ENCODE data around the gene PHLDA2. TPM values are rescaled to one million over a fixed set of nuclear protein-coding genes. Genes with fewer than 3 reads are reported as not detected.

PHLDA2 gene
- total and polyA plus RNA-seq, 2 donors: 0.14 to 2.8 TPM

- peak in 1 of 9 donors; percentile 34 for DNase-seq (ENCODE audit: low read depth in 6 of 9, low spot score in 9 of 9)
- 1% methylated on average over 119 of the region's 119 CpGs for WGBS
- H3K4me1 ChIP-seq (ENCODE audit: control insufficient read depth in 2 of 2, insufficient read depth in 2 of 2, low read length in 2 of 2): peaks cover 14 to 59% of the 10 kb centered on the region in 2 donors
- H3K36me3 ChIP-seq (ENCODE audit: control insufficient read depth in 2 of 2, insufficient read depth in 2 of 2, low read length in 1 of 2): no peaks in the 10 kb centered on the region
- peaks cover 45 to 47% of the 10 kb centered on the region in 2 donors for H3K27me3 ChIP-seq (ENCODE audit: control insufficient read depth in 2 of 2, insufficient read depth in 1 of 2, low read length in 1 of 2)
- peak overlapping the region; percentile 35 to 53 for H3K4me3 ChIP-seq (ENCODE audit: low read length in 2 of 2)
- H3K9me3 ChIP-seq (ENCODE audit: control insufficient read depth in 2 of 2, insufficient read depth in 1 of 2, low read length in 1 of 2): peaks cover 1 to 5% of the 10 kb centered on the region in 2 donors
- H3K27ac ChIP-seq (ENCODE audit: low read depth in 1 of 2, low read length in 1 of 2): peak overlapping the region in 1 of 2 donors; percentile 31
Measured at GRCh38 chr11:2883979-2884815, 45.0 kb downstream of the PHLDA2 start.

GRCh38 chr11:2883640-2883978, 45.6 kb downstream of the PHLDA2 start:
- H3K4me1 ChIP-seq (ENCODE audit: control insufficient read depth in 2 of 2, insufficient read depth in 2 of 2, low read length in 2 of 2): peaks cover 14 to 59% of the 10 kb centered on the region in 2 donors
- peaks cover 1 to 7% of the 10 kb centered on the region in 2 donors for H3K9me3 ChIP-seq (ENCODE audit: control insufficient read depth in 2 of 2, insufficient read depth in 1 of 2, low read length in 1 of 2)
- peak overlapping the region in 1 of 2 donors; percentile 31 for H3K27ac ChIP-seq (ENCODE audit: low read depth in 1 of 2, low read length in 1 of 2)
- H3K36me3 ChIP-seq (ENCODE audit: control insufficient read depth in 2 of 2, insufficient read depth in 2 of 2, low read length in 1 of 2): no peaks in the 10 kb centered on the region
- 17% methylated on average over 24 of the region's 24 CpGs for WGBS
- peaks cover 45 to 47% of the 10 kb centered on the region in 2 donors for H3K27me3 ChIP-seq (ENCODE audit: control insufficient read depth in 2 of 2, insufficient read depth in 1 of 2, low read length in 1 of 2)
- peak in 1 of 9 donors; percentile 30 for DNase-seq (ENCODE audit: low read depth in 6 of 9, low spot score in 9 of 9)
- peak overlapping the region; percentile 35 to 53 for H3K4me3 ChIP-seq (ENCODE audit: low read length in 2 of 2)

- Histone ChIP-seq H3K27ac (ENCODE audit: low read depth in 1 of 2, low read length in 1 of 2) (no peak overlapping the region), H3K9me3 (ENCODE audit: control insufficient read depth in 2 of 2, insufficient read depth in 1 of 2, low read length in 1 of 2) (peaks cover 1 to 7% of the 10 kb centered on the region in 2 donors), H3K4me1 (ENCODE audit: control insufficient read depth in 2 of 2, insufficient read depth in 2 of 2, low read length in 2 of 2) (peaks cover 14 to 48% of the 10 kb centered on the region in 2 donors), H3K27me3 (ENCODE audit: control insufficient read depth in 2 of 2, insufficient read depth in 1 of 2, low read length in 1 of 2) (peaks cover 45 to 47% of the 10 kb centered on the region in 2 donors), H3K36me3 (ENCODE audit: control insufficient read depth in 2 of 2, insufficient read depth in 2 of 2, low read length in 1 of 2) (no peaks in the 10 kb centered on the region), H3K4me3 (ENCODE audit: low read length in 2 of 2) (no peak overlapping the region)
- 92% methylated on average over 11 of the region's 11 CpGs for WGBS
- DNase-seq (ENCODE audit: low read depth in 6 of 9, low spot score in 9 of 9): peak in 1 of 9 donors; percentile 63
Measured at GRCh38 chr11:2882396-2883110, 46.7 kb downstream of the PHLDA2 start.

- Histone ChIP-seq H3K9me3 (ENCODE audit: control insufficient read depth in 2 of 2, insufficient read depth in 1 of 2, low read length in 1 of 2) (peaks cover 1 to 7% of the 10 kb centered on the region in 2 donors), H3K4me3 (ENCODE audit: low read length in 2 of 2) (no peak overlapping the region), H3K27ac (ENCODE audit: low read depth in 1 of 2, low read length in 1 of 2) (peak overlapping the region in 1 of 2 donors; percentile 28), H3K4me1 (ENCODE audit: control insufficient read depth in 2 of 2, insufficient read depth in 2 of 2, low read length in 2 of 2) (peaks cover 14 to 42% of the 10 kb centered on the region in 2 donors), H3K27me3 (ENCODE audit: control insufficient read depth in 2 of 2, insufficient read depth in 1 of 2, low read length in 1 of 2) (peaks cover 45% of the 10 kb centered on the region in 2 donors), H3K36me3 (ENCODE audit: control insufficient read depth in 2 of 2, insufficient read depth in 2 of 2, low read length in 1 of 2) (no peaks in the 10 kb centered on the region)
- 74% methylated on average over 12 of the region's 12 CpGs for WGBS
- peak in 1 of 9 donors; percentile 27 for DNase-seq (ENCODE audit: low read depth in 6 of 9, low spot score in 9 of 9)
Measured at GRCh38 chr11:2881981-2882375, 47.2 kb downstream of the PHLDA2 start.

GRCh38 chr11:2881076-2881980, 47.9 kb downstream of the PHLDA2 start:
- peak overlapping the region in 1 of 2 donors; percentile 28 for H3K27ac ChIP-seq (ENCODE audit: low read depth in 1 of 2, low read length in 1 of 2)
- WGBS: 84% methylated on average over 19 of the region's 19 CpGs

GRCh38 chr11:2880646-2881045, 48.6 kb downstream of the PHLDA2 start:
- Histone ChIP-seq H3K4me3 (ENCODE audit: low read length in 2 of 2) (no peak overlapping the region), H3K4me1 (ENCODE audit: control insufficient read depth in 2 of 2, insufficient read depth in 2 of 2, low read length in 2 of 2) (peaks cover 14 to 34% of the 10 kb centered on the region in 2 donors), H3K36me3 (ENCODE audit: control insufficient read depth in 2 of 2, insufficient read depth in 2 of 2, low read length in 1 of 2) (no peaks in the 10 kb centered on the region), H3K9me3 (ENCODE audit: control insufficient read depth in 2 of 2, insufficient read depth in 1 of 2, low read length in 1 of 2) (peaks cover 1 to 7% of the 10 kb centered on the region in 2 donors), H3K27ac (ENCODE audit: low read depth in 1 of 2, low read length in 1 of 2) (no peak overlapping the region), H3K27me3 (ENCODE audit: control insufficient read depth in 2 of 2, insufficient read depth in 1 of 2, low read length in 1 of 2) (peaks cover 38 to 41% of the 10 kb centered on the region in 2 donors)
- DNase-seq (ENCODE audit: low read depth in 6 of 9, low spot score in 9 of 9): no peak
- WGBS: 97% methylated on average over 7 of the region's 7 CpGs

More at GRCh38 chr11:2881076-2881980, 47.9 kb downstream of the PHLDA2 start:
- H3K27me3 ChIP-seq (ENCODE audit: control insufficient read depth in 2 of 2, insufficient read depth in 1 of 2, low read length in 1 of 2): peaks cover 39 to 44% of the 10 kb centered on the region in 2 donors
- H3K4me1 ChIP-seq (ENCODE audit: control insufficient read depth in 2 of 2, insufficient read depth in 2 of 2, low read length in 2 of 2): peaks cover 14 to 36% of the 10 kb centered on the region in 2 donors
- H3K9me3 ChIP-seq (ENCODE audit: control insufficient read depth in 2 of 2, insufficient read depth in 1 of 2, low read length in 1 of 2): peaks cover 1 to 7% of the 10 kb centered on the region in 2 donors
- DNase-seq (ENCODE audit: low read depth in 6 of 9, low spot score in 9 of 9): peak in 1 of 9 donors; percentile 63
- H3K36me3 ChIP-seq (ENCODE audit: control insufficient read depth in 2 of 2, insufficient read depth in 2 of 2, low read length in 1 of 2): no peaks in the 10 kb centered on the region
- H3K4me3 ChIP-seq (ENCODE audit: low read length in 2 of 2): no peak overlapping the region

- Histone ChIP-seq H3K27me3 (ENCODE audit: control insufficient read depth in 2 of 2, insufficient read depth in 1 of 2, low read length in 1 of 2) (peaks cover 24% of the 10 kb centered on the region in 2 donors), H3K4me1 (ENCODE audit: control insufficient read depth in 2 of 2, insufficient read depth in 2 of 2, low read length in 2 of 2) (peaks cover under 1 to 27% of the 10 kb centered on the region in 2 donors), H3K27ac (ENCODE audit: low read depth in 1 of 2, low read length in 1 of 2) (no peak overlapping the region), H3K4me3 (ENCODE audit: low read length in 2 of 2) (no peak overlapping the region), H3K36me3 (ENCODE audit: control insufficient read depth in 2 of 2, insufficient read depth in 2 of 2, low read length in 1 of 2) (no peaks in the 10 kb centered on the region), H3K9me3 (ENCODE audit: control insufficient read depth in 2 of 2, insufficient read depth in 1 of 2, low read length in 1 of 2) (peaks cover 1 to 10% of the 10 kb centered on the region in 2 donors)
- WGBS: 97% methylated on average over 8 of the region's 8 CpGs
- no peak for DNase-seq (ENCODE audit: low read depth in 6 of 9, low spot score in 9 of 9)
Measured at GRCh38 chr11:2878782-2879181, 50.4 kb downstream of the PHLDA2 start.

Measured in thymus (tissue), 11 donors.